OCI-LY1 (cell line): Measurements from ENCODE around the gene KRT23.

Experiments used
- H2AFZ ChIP-seq: fragments of 200-600 bp; sonication (generic), shearing (Covaris generic); 2 replicates; pipeline ENCODE4 v1.6.0; 2014; ENCODE audit warnings: antibody characterized with exemption, mild to moderate bottlenecking, low read length
- H3F3A ChIP-seq: fragments of 200-600 bp; sonication (generic), shearing (Covaris generic); 2 replicates; pipeline ENCODE4 v1.6.0; 2014; ENCODE audit warnings: mild to moderate bottlenecking, antibody characterized with exemption, low read length, moderate library complexity; ENCODE audit not compliant: insufficient read depth
- H3K27ac ChIP-seq: fragments of 200-600 bp; sonication (generic); 2 replicates; pipeline ENCODE4 v1.5.1; 2014; ENCODE audit warnings: low read length, mixed run types, mild to moderate bottlenecking, low read depth; ENCODE audit not compliant: poor library complexity, severe bottlenecking
- H3K27me3 ChIP-seq: fragments of 200-600 bp; sonication (generic); 2 replicates; pipeline ENCODE4 v1.6.0; 2014; ENCODE audit warnings: antibody characterized with exemption, mild to moderate bottlenecking, low read length, moderate library complexity; ENCODE audit not compliant: insufficient read depth
- H3K36me3 ChIP-seq: fragments of 200-600 bp; sonication (generic); 2 replicates; pipeline ENCODE4 v1.6.1; 2014; ENCODE audit warnings: mild to moderate bottlenecking, antibody characterized with exemption, low read length, moderate library complexity, mixed read lengths; ENCODE audit not compliant: insufficient read depth
- H3K4me1 ChIP-seq: fragments of 200-600 bp; sonication (generic); 2 replicates; pipeline ENCODE4 v1.5.1; 2014; ENCODE audit warnings: mild to moderate bottlenecking, low read length, moderate library complexity; ENCODE audit not compliant: insufficient read depth, severe bottlenecking
- H3K4me2 ChIP-seq: fragments of 200-600 bp; sonication (generic), shearing (Covaris generic); 2 replicates; pipeline ENCODE4 v1.6.1; 2014; ENCODE audit warnings: low read length
- H3K4me3 ChIP-seq: fragments of 200-600 bp; sonication (generic); 2 replicates; pipeline ENCODE4 v1.5.1; 2014; ENCODE audit warnings: low read length, low read depth, mild to moderate bottlenecking, mixed read lengths; ENCODE audit not compliant: poor library complexity, severe bottlenecking
- H3K79me2 ChIP-seq: fragments of 200-600 bp; shearing (Covaris generic); 2 replicates; pipeline ENCODE4 v1.6.1; 2016; ENCODE audit warnings: mixed run types, low read length, mixed read lengths; ENCODE audit not compliant: insufficient read depth
- H3K9ac ChIP-seq: fragments of 200-600 bp; sonication (generic), shearing (Covaris generic); 2 replicates; pipeline ENCODE4 v1.6.1; 2014; ENCODE audit warnings: mild to moderate bottlenecking, low read length, mixed read lengths
- H3K9me2 ChIP-seq: fragments of 200-600 bp; sonication (generic), shearing (Covaris generic); 2 replicates; pipeline ENCODE4 v1.6.1; 2014; ENCODE audit warnings: low read depth, mild to moderate bottlenecking, low read length, mixed read lengths
- H3K9me3 ChIP-seq: fragments of 200-600 bp; shearing (Covaris generic); 2 replicates; pipeline ENCODE4 v1.6.1; 2014; ENCODE audit warnings: low read length, mixed read lengths
- H4K20me1 ChIP-seq: fragments of 200-600 bp; sonication (generic), shearing (Covaris generic); 2 replicates; pipeline ENCODE4 v1.6.0; 2016; ENCODE audit warnings: mild to moderate bottlenecking, low read length; ENCODE audit not compliant: insufficient read depth
- CTCF ChIP-seq: fragments of 200-600 bp; sonication (generic), shearing (Covaris generic); IDR thresholded peaks from 2 replicates; pipeline ENCODE4 v1.5.1; 2017; ENCODE audit warnings: mild to moderate bottlenecking, antibody characterized with exemption, low read length, moderate library complexity, mixed read lengths
- EZH2 ChIP-seq: fragments of 200-600 bp; sonication (generic), shearing (Covaris generic); IDR thresholded peaks from 2 replicates; pipeline ENCODE4 v1.8.0; 2017; ENCODE audit warnings: borderline replicate concordance, mixed run types, mild to moderate bottlenecking, antibody characterized with exemption, low read length, moderate library complexity, mixed read lengths

KRT23 gene

GRCh38 chr17:40915199-40915661, 22.2 kb downstream of the KRT23 start:
- H3K36me3 ChIP-seq: no peaks in the 10 kb centered on the region
- H3K9ac ChIP-seq: no peak overlapping the region
- no peak overlapping the region for H2AFZ ChIP-seq
- H4K20me1 ChIP-seq: no peaks in the 10 kb centered on the region
- H3K27ac ChIP-seq: no peak overlapping the region
- H3K9me3 ChIP-seq: no peaks in the 10 kb centered on the region
- no peaks in the 10 kb centered on the region for H3K79me2 ChIP-seq
- no peaks in the 10 kb centered on the region for H3K9me2 ChIP-seq
- TF ChIP-seq CTCF: no peak
- no peak for TF ChIP-seq EZH2
- no peaks in the 10 kb centered on the region for H3K27me3 ChIP-seq
- H3K4me1 ChIP-seq: no peaks in the 10 kb centered on the region
- no peak overlapping the region for H3K4me3 ChIP-seq
- H3K4me2 ChIP-seq: no peak overlapping the region
- H3F3A ChIP-seq: no peaks in the 10 kb centered on the region

DNA sequence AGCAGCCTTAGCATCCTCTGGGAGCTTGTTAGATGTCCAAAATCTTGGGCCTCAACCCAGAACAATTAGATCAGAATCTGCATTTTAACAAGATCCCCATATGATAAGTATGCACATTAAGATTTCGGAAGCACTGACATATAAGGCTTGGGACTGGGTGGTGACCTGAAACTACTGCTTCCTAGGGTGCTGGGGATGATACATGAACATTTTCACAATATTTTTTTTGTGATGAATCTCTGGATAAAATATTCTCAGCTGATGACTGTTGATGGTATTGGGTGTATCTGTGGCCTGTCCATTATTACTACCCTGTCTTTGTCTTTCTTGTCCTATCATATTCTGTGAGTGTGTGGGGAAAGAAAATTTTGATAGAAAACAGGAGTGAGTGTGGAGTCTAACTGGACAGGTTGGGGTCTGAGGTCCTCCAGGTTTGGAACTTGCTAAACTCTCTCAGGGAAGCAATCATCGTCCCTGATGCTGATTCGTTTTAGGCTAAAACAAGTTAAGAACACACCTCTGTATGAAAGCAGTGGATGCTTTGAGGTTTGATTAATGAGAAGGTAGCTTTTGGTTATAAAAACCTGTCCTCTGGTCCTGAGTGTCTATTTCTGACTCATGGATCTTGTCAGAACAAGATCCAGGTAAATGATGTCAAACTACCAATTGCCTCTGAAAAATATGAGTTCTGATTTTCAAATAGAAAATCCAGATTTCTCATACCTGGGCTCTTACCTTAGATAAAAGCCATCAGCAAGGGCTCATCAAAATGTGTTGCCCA, 23.2 kb downstream of the KRT23 start:
- H2AFZ ChIP-seq: no peak overlapping the region
- H3K9me2 ChIP-seq: no peaks in the 10 kb centered on the region
- TF ChIP-seq EZH2 (no peak), CTCF (no peak)
- no peaks in the 10 kb centered on the region for H3K27me3 ChIP-seq
- no peaks in the 10 kb centered on the region for H4K20me1 ChIP-seq
- H3K79me2 ChIP-seq: no peaks in the 10 kb centered on the region
- no peak overlapping the region for H3K9ac ChIP-seq
- no peaks in the 10 kb centered on the region for H3F3A ChIP-seq
- H3K27ac ChIP-seq: no peak overlapping the region
- no peaks in the 10 kb centered on the region for H3K36me3 ChIP-seq
- H3K4me2 ChIP-seq: no peak overlapping the region
- no peak overlapping the region for H3K4me3 ChIP-seq
- no peaks in the 10 kb centered on the region for H3K9me3 ChIP-seq
- no peaks in the 10 kb centered on the region for H3K4me1 ChIP-seq

DNA sequence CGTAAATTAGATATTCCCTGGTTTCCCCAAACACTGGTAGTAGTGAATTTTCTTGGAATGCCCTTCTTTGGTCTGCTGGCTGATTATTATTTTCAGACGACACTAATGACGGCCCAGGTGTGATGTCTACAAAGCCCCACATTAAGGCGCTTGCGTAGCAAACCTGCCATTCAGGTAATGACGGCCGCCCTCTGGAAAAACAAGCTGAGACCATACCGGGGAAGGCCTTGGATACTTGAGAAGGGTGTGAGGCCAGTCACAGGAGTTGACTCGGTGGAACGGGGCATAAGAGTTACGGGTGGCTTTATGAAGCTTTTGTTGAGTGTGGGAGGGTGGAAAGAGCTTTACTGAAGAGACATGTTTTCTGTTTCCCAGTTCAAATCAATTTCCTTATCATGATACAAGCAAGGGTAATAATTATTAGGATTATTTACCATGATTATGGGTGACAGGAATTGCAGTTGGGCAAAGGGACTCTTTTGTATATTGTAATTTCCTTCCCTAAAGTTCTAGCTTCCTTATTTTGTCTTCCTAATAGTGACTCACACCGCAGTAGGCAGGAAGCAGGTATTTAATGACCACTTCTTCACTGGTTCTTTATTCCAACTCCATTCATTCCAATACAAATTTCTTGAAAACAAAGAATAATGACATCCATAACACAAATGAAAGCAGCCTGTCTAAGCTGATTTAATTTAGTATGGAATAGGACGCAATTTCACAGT, 24.8 kb downstream of the KRT23 start:
- Histone ChIP-seq H3K27ac (no peak overlapping the region), H3K9ac (no peak overlapping the region), H3K9me2 (no peaks in the 10 kb centered on the region), H3F3A (no peaks in the 10 kb centered on the region), H3K79me2 (no peaks in the 10 kb centered on the region), H3K4me2 (no peak overlapping the region), H4K20me1 (no peaks in the 10 kb centered on the region), H3K9me3 (no peaks in the 10 kb centered on the region), H3K36me3 (no peaks in the 10 kb centered on the region), H3K4me1 (no peaks in the 10 kb centered on the region), H2AFZ (no peak overlapping the region), H3K27me3 (no peaks in the 10 kb centered on the region; the same call in 1 of the 2 replicates), H3K4me3 (no peak overlapping the region)
- TF ChIP-seq EZH2 (no peak), CTCF (no peak)
